HepG2 (cell line): ENCODE results near the gene PTPA. TPM values are rescaled to one million over a fixed set of nuclear protein-coding genes. Genes with fewer than 3 reads are reported as not detected.

Source experiments
- ATAC-seq: fragments of 200-7000 bp; cut with Tn5 transposase; 3 replicates; pipeline ENCODE4 v1.9.1; 2020; ENCODE audit warnings: mild to moderate bottlenecking, moderate library complexity
- BruUV-seq: library from RNA; stranded (reverse); fragments of 400-500 nt; replicated peaks from 2 replicates; lab custom pipeline; 2021; lab: Mats Ljungman, UMichigan
- CTCF ChIA-PET: fragments of 300-600 bp; formaldehyde crosslinking; extraction: SDS; loops from one replicate; lab custom pipeline; 2021; ENCODE audit warnings: low total read pairs, inconsistent platforms, low intra/inter-chr PET ratio; lab: Yijun Ruan, JAX
- POLR2A ChIA-PET: fragments of 350-600 bp; sonication (Branson Sonifier 250); formaldehyde crosslinking; loops from one replicate; lab custom pipeline; 2020; ENCODE audit warnings: antibody characterized with exemption, inconsistent platforms; lab: Yijun Ruan, JAX
- DNase-seq: peaks from one replicate; pipeline ENCODE4 v3.0.0-alpha.2; 2015; ENCODE audit warnings: low spot score
- FAIRE-seq: peaks from 3 replicates; lab custom pipeline; 2011; peaks lifted over from hg19 to GRCh38; lab: Jason Lieb, UNC
- H2AFZ ChIP-seq: one replicate; pipeline ENCODE4 v1.6.1; 2011; ENCODE audit warnings: low read length, inconsistent platforms
- H3K27ac ChIP-seq: fragments of 300-600 bp; 3 replicates; pipeline ENCODE4 v1.8.0; 2011; ENCODE audit warnings: mixed run types, mild to moderate bottlenecking, mixed read lengths, low read length, inconsistent platforms; ENCODE audit not compliant: insufficient read depth; ENCODE audit errors: extremely low read length
- H3K27me3 ChIP-seq, 2 experiments: fragments of 200-600 bp in 1 of 2; 2 replicates in 1 of 2; 3 replicates in 1 of 2; pipeline versions ENCODE4 v1.6.0 to v1.8.0; 2011; ENCODE audit warnings: low read length in 2 of 2, mild to moderate bottlenecking in 2 of 2, moderate library complexity in 2 of 2, inconsistent platforms in 1 of 2; ENCODE audit not compliant: insufficient read depth in 2 of 2, control insufficient read depth in 1 of 2
- H3K36me3 ChIP-seq, 2 experiments: fragments of 200-600 bp in 1 of 2; replicated peaks in 1 of 2; 2 replicates in 1 of 2; 3 replicates in 1 of 2; pipeline versions ENCODE4 v1.5.1 to v1.8.0; 2011; ENCODE audit warnings: low read length in 2 of 2, inconsistent platforms in 1 of 2; ENCODE audit not compliant: insufficient read depth in 2 of 2, control insufficient read depth in 1 of 2
- H3K4me1 ChIP-seq: 2 replicates; pipeline ENCODE4 v1.5.1; 2012; ENCODE audit warnings: low read length, inconsistent platforms; ENCODE audit not compliant: insufficient read depth
- H3K4me2 ChIP-seq: 2 replicates; pipeline ENCODE4 v1.6.0; 2011; ENCODE audit warnings: low read depth, low read length, inconsistent platforms
- H3K4me3 ChIP-seq, 3 experiments: fragments of 200-600 bp in 1 of 3; sonication (generic), shearing (Covaris generic) in 1 of 3; replicated peaks in 1 of 3; 2 replicates each; pipeline ENCODE4 v1.5.1; 2011 to 2016; ENCODE audit warnings: low read length in 3 of 3, inconsistent platforms in 2 of 3, low read depth in 2 of 3, mild to moderate bottlenecking in 2 of 3, control low read depth in 1 of 3, mixed read lengths in 1 of 3; ENCODE audit not compliant: insufficient read depth in 1 of 3
- H3K79me2 ChIP-seq: one replicate; pipeline ENCODE4 v1.6.1; 2011; ENCODE audit warnings: low read length, inconsistent platforms; ENCODE audit not compliant: insufficient read depth
- H3K9ac ChIP-seq: 2 replicates; pipeline ENCODE4 v1.6.0; 2011; ENCODE audit warnings: mild to moderate bottlenecking, low read depth, low read length, inconsistent platforms; ENCODE audit not compliant: insufficient read depth
- H3K9me3 ChIP-seq: 2 replicates; pipeline ENCODE4 v1.5.1; 2012; ENCODE audit warnings: mild to moderate bottlenecking, low read length
- H4K20me1 ChIP-seq: 2 replicates; pipeline ENCODE4 v1.6.0; 2011; ENCODE audit warnings: inconsistent platforms, mild to moderate bottlenecking, low read length, moderate library complexity; ENCODE audit not compliant: insufficient read depth
- CCAR2 ChIP-seq: fragments of 200-400 bp; formaldehyde crosslinking; optimal IDR thresholded peaks from 2 replicates; pipeline ENCODE3; 2018; ENCODE audit warnings: low read depth, mild to moderate bottlenecking, low read length, moderate library complexity
- FOXO4 ChIP-seq: sonication (generic); formaldehyde crosslinking; conservative IDR thresholded peaks from 2 replicates; pipeline ENCODE4 v1.8.1; 2023; ENCODE audit warnings: missing genetic modification reagents
- HDAC6 ChIP-seq: fragments of 200-600 bp; sonication (generic); IDR thresholded peaks from 2 replicates; pipeline ENCODE4 v1.7.0; 2017; ENCODE audit warnings: mild to moderate bottlenecking, antibody characterized with exemption, low read length, low read depth
- ZFP90 ChIP-seq: sonication (generic); formaldehyde crosslinking; IDR thresholded peaks from 2 replicates; pipeline ENCODE4 v1.8.0; 2022; ENCODE audit warnings: missing genetic modification reagents, mild to moderate bottlenecking, inconsistent platforms, borderline replicate concordance
- ZNF709 ChIP-seq: sonication (generic); formaldehyde crosslinking; IDR thresholded peaks from 2 replicates; pipeline ENCODE4 v1.5.0; 2020; ENCODE audit warnings: mild to moderate bottlenecking, missing genetic modification reagents
- ZNF784 ChIP-seq: sonication (generic); formaldehyde crosslinking; IDR thresholded peaks from 2 replicates; pipeline ENCODE4 v1.5.1; 2020; ENCODE audit warnings: missing genetic modification reagents, mild to moderate bottlenecking, borderline replicate concordance
- WGBS: methylation state at CpG from one replicate; pipeline ENCODE4 v1.1.6; 2017; ENCODE audit warnings: low lambda C conversion rate; 5-methylcytosine and 5-hydroxymethylcytosine counted together
- in situ Hi-C: cut with HindIII; loops from 2 replicates; pipeline ENCODE4 v1.10.0; 2017; ENCODE audit warnings: low pct_unique_long_range_greater_than_20kb; ENCODE audit not compliant: extremely low pct_ligation_motif_present
- intact Hi-C: fragments of 100-400 bp; cut with micrococcal nuclease; formaldehyde crosslinking; loops from one replicate; pipeline ENCODE4 v1.10.0; 2022; ENCODE audit not compliant: unreplicated experiment
- polyA plus RNA-seq, 8 experiments: library from polyadenylated mRNA; depleted of rRNA in 3 of 8; stranded (reverse) in 7 of 8; unstranded in 1 of 8; fragments of >200 nt; fragmentation: Illumina TruSeq in 4 of 8; extraction: Trizol in 4 of 8; gene quantifications; 2 replicates each; pipeline versions ENCODE4 v1.2.1 to v1.2.3, GENCODE V29; 2011 to 2016; ENCODE audit warnings: low read depth in 4 of 8, missing spikeins in 1 of 8, mixed read lengths in 1 of 8; ENCODE audit not compliant: insufficient read depth in 1 of 8
- total RNA-seq, 5 experiments: library from RNA; depleted of rRNA; stranded (reverse); fragments of >200 nt; fragmentation: Illumina TruSeq; extraction: Trizol; gene quantifications; 2 replicates each; pipeline ENCODE4 v1.2.3, GENCODE V29; 2016; ENCODE audit warnings: low read depth in 1 of 5
- TF ChIP-seq, protein P1 (sequence below): sonication (generic); formaldehyde crosslinking; IDR thresholded peaks from 2 replicates; pipeline ENCODE4 v1.8.1; 2023; ENCODE audit warnings: mild to moderate bottlenecking, missing genetic modification reagents

Gene PTPA
- total and polyA plus RNA-seq, 2 of the 13 experiments (the other 11 are each of a cell fraction or from before 2014, with no cell fraction given), result 79.3 to 105 TPM

DNA sequence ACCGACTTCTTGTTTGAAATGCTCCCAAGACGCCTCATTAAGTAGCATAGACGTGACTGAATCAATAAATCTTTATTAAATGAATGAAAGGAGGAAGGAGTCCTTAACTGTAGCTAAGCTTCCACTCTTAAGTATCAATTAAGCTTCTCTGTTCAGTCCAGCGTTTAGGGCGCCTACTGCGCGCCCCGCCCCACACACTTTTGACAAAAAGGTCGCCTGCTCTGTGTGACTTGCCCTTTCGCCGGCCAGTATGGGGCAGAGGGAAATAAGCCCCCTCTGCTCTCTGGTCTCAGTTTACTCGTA, 31.0 kb upstream of the PTPA start:
- H3K79me2 ChIP-seq, result peaks cover 41% of the 10 kb centered on the region
- peak overlapping the region; percentile 69 for H3K9ac ChIP-seq
- H3K4me3 ChIP-seq, result peak overlapping the region; percentile 64 to 89 (median 75)
- peak overlapping the region; percentile 98 for H3K4me2 ChIP-seq
- ATAC-seq (no peak), FAIRE-seq (no peak), DNase-seq (no peak)
- intact Hi-C loops, result loop anchor here (5.0 kb wide), 1 partner anchor 43 kb away; the partner anchor contains the start of gene MIGA2
- no peaks in the 10 kb centered on the region for H4K20me1 ChIP-seq
- peaks cover 76% of the 10 kb centered on the region for H3K4me1 ChIP-seq
- H3K27ac ChIP-seq, result peak overlapping the region; percentile 63
- peaks cover 4 to 10% of the 10 kb centered on the region in 2 experiments; a peak in 4 of 5 replicates for H3K36me3 ChIP-seq
- TF ChIP-seq FOXO4 (CRISPR knock-in tag) (0 out of 2 replicates have a peak, but pooled peaks have one; percentile 80), ZNF784 (CRISPR knock-in tag) (no peak), CCAR2 (no peak), ZFP90 (CRISPR knock-in tag) (0 out of 2 replicates have a peak, but pooled peaks have one; percentile 4), HDAC6 (no peak), ZNF709 (no peak)
- TF ChIP-seq, protein P1, sequence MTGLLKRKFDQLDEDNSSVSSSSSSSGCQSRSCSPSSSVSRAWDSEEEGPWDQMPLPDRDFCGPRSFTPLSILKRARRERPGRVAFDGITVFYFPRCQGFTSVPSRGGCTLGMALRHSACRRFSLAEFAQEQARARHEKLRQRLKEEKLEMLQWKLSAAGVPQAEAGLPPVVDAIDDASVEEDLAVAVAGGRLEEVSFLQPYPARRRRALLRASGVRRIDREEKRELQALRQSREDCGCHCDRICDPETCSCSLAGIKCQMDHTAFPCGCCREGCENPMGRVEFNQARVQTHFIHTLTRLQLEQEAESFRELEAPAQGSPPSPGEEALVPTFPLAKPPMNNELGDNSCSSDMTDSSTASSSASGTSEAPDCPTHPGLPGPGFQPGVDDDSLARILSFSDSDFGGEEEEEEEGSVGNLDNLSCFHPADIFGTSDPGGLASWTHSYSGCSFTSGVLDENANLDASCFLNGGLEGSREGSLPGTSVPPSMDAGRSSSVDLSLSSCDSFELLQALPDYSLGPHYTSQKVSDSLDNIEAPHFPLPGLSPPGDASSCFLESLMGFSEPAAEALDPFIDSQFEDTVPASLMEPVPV (CRISPR knock-in tag), result 0 out of 2 replicates have a peak, but pooled peaks have one; percentile 9
- no peaks in the 10 kb centered on the region for H3K9me3 ChIP-seq
- no peak overlapping the region for H2AFZ ChIP-seq
- H3K27me3 ChIP-seq, result no peaks in the 10 kb centered on the region
- in situ Hi-C loops, result no loop called here
- POLR2A ChIA-PET, result interaction anchor here (0.9 to 1.8 kb wide), 13 partner anchors 14 to 545 kb away, joined by 3 to 18 read pairs (median 6); partner anchors contain the start of genes CRAT, MIGA2, PTPA and SH3GLB2
- BruUV-seq, result TSS peak; percentile 90
- CTCF ChIA-PET, result no interaction called here
- WGBS, result 2% methylated on average over 10 of the region's 12 CpGs
